GM18873 (cell line): Measurements from ENCODE around the gene SLC39A10.
"Not testable (repeated sequence)": the region's sequence is repeated elsewhere in the genome, so short reads cannot be mapped to it uniquely, and the experiment has no call there.

Experiments used
- ATAC-seq: cut with Tn5 transposase; IDR thresholded peaks from one replicate; pipeline ENCODE4 v1.9.1; 2021; ENCODE audit warnings: mild to moderate bottlenecking, moderate library complexity, moderate number of reproducible peaks; ENCODE audit not compliant: unreplicated experiment, low FRiP score

SLC39A10 gene

DNA sequence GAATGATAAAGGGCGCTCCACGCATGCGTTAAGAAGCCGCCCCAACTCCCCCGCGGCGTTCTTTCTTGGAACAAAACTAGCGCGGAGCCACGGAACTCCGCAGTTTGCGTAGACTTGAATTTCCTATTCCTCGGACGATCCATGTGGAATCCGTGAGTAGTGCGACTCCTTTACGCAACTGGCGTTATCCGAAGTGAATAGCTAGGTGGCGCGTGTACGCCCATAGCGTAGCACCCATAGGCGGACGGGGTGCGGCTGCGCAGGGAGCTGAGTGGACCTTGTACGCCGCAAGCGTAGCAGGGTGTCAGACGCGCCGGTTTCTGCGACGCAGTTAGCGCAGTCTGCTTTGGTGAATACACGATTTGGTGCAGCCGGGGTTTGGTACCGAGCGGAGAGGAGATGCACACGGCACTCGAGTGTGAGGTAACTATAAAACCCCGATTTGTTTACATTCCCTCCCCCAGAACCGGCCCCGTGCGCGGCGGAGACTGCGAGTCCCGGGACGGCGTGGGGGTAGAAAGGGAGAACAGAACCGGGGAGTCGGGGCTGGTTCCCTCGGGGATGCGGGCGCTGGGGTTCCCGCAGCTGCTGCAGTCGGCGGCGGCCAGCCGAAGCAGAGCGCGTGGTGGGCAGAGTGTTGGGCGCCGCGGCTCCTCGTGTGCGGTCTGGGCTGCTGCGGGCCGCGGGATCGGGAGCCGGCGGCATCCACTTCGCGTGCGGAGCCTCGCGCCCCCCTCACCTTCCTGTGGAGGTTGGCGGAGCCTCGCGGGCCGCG lies at the start of gene SLC39A10:
Gene SLC39A10, plus strand, starts transcription at position 368 of the 775 bp plus-strand sequence. CDS start 22,817 bp downstream, outside the sequence.
- ATAC-seq = peak; percentile 79

- ATAC-seq = no peak
These were observed 48.1 kb upstream of the SLC39A10 start for GRCh38 chr2:195608768-195609454.

GRCh38 chr2:195610717-195611116 lies 46.3 kb upstream of the SLC39A10 start:
- ATAC-seq = no peak

DNA sequence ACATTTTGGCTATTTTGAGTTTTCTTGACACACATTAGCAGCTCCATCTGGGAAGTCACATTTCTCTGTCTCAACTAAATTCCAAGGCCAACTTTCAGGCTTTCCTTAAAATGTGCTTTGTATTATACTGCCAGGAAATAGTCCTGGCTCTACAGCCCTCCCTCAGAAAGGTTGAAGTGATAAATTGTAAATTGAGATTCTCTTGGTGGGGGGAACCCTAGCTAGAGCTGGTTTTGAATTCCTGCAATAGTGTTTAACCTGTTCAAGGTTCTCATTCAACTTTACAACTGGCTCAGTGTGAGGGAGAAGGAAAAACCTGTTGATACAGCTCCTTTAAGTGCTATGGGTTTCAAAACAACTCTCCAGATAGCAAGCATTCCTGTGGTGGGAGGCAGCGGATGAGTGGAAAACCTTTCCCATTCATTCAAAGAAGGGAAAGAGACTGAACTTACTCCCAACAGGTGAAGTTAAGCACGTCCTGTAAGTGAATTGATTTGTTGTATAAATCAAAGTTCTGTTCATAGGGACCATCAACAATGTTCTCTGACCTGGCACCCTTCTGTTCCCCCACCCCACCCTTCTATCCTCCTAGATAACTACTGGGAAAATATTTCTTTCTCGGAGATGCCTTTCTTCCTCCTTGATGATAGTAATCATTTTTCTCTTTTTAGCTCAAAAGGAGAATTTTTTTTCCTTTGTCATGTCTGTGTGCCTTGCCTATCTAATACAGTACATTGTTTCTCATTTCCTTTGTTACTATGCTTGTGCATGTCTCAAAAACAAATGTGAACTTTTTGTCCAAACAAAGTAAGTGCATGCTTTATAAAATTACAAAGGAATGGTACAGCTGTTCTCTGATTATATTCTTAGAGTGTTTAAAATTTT lies 44.2 kb upstream of the SLC39A10 start:
- ATAC-seq = no peak

- no peak for ATAC-seq
These were observed 43.1 kb upstream of the SLC39A10 start for GRCh38 chr2:195613922-195614321.

GRCh38 chr2:195619590-195619989 lies 37.4 kb upstream of the SLC39A10 start:
- no peak for ATAC-seq

GRCh38 chr2:195620501-195620900 lies 36.5 kb upstream of the SLC39A10 start:
- no peak for ATAC-seq

DNA sequence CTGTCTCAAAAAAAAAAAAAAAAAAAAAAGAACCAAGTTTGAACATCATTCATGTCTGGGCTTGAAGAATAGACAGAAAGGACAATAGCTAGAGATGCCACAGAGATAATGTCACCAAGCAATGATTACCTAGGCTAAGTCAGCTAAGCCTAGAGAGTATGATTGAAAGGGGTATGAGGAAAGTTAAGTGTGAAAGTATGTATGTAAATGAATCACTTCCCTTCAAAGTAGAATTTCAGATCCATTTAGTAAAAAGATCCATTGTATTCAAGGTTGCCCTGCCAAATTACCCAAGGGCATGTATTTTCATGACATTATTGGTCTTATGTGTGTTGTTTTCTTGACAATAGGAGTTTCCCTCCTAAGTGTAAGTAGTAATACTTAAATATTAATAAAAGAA lies 34.1 kb upstream of the SLC39A10 start:
- ATAC-seq = peak; percentile 49

DNA sequence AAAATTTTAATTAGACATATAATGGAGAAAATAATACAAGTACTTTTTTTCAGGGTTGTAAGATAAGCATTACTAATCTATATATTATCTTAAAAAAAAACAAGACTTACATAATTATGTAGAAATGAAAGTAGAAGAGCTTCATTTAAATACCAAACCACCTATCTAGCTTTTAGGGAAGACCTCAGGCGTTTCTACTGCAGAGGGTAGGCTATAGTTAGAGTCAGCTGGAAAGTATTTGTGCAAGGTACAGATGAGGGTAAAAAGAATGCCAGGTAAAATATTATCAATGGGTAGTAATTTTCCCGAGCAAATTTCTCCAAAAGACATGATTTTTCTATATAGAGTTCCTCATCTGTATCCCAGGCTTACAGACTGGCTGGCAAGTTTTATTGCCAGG lies 30.5 kb upstream of the SLC39A10 start:
- no peak for ATAC-seq

DNA sequence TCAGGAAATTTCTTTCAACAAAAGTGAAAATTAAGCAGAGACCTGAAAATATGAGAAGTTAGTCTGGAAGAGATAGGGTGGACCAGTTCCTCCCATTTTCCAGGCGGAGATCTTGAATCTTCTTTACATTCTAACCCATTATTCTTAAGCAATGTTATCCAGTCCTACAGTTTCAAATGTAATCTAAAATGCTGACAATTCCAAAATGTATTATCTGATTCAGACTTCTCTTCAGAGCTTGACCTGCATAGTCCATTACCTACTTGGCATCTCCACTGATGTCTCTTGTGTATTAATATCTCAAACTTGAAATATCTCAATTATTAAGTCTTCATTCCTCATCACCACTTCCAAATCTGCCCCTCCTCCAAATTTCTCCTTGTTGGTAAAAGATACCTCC lies 28.4 kb upstream of the SLC39A10 start:
- ATAC-seq = no peak

- no peak for ATAC-seq
These were observed 24.0 kb upstream of the SLC39A10 start for GRCh38 chr2:195632856-195633572.

GRCh38 chr2:195633573-195633870 lies 23.5 kb upstream of the SLC39A10 start:
- no peak for ATAC-seq

DNA sequence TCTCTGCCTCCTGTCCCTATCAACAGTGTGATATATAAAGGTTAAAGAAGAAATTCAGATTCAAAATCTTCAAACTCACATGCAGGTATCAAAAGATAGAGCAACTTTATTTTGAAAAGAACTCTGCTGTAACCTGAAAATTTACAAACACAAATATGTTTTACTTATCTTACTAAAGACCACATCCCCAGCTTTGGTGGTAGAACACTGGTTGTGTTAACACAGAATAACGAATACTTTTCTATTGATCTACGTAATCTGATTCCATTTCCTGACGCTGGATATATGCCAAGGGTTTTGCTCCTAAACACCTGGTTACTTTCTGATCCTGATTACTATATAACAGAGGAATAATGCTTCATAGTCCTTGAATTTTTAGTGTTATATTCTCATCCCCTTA lies 23.1 kb upstream of the SLC39A10 start:
- no peak for ATAC-seq

DNA sequence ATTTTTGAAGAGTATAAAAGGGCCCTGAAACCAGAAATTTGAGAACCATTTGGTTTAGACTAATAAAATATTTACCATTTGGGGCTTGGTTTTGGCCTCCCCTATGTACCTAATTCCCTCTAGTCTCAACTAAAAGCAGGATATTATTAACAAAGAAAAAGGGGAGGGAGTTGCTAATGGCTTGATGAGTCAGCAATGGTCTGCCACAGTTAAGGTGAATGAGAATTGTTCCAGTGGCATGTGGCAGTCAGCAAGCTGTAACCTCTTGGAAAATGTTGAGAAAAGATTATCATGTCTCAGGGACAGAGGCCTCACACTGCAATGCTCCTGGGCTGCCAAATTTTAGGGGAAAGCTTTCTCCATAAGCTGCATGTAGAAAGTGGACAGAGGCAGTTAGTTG lies 20.1 kb upstream of the SLC39A10 start:
- no peak for ATAC-seq

GRCh38 chr2:195638750-195639149 lies 18.3 kb upstream of the SLC39A10 start:
- no peak for ATAC-seq

GRCh38 chr2:195639238-195639858 lies 17.7 kb upstream of the SLC39A10 start:
- ATAC-seq = no peak

GRCh38 chr2:195639959-195640358 lies 17.1 kb upstream of the SLC39A10 start:
- ATAC-seq = no peak

GRCh38 chr2:195642027-195642678 lies 14.9 kb upstream of the SLC39A10 start:
- no peak for ATAC-seq

- no peak for ATAC-seq
These were observed 14.4 kb upstream of the SLC39A10 start for GRCh38 chr2:195642679-195643068.

GRCh38 chr2:195644708-195645107 lies 12.3 kb upstream of the SLC39A10 start:
- ATAC-seq = not testable (repeated sequence)
